K562 (cell line): ENCODE measurements around the gene SLBP. TPM values are rescaled to one million over a fixed set of nuclear protein-coding genes. Genes with fewer than 3 reads are reported as not detected.

Experiments
- ARHGAP35 ChIP-seq: fragments of 450-650 bp; IDR thresholded peaks from 2 replicates; pipeline ENCODE4 v1.6.1; 2018; ENCODE audit not compliant: partially characterized antibody
- ARID4B ChIP-seq: sonication (generic); formaldehyde crosslinking; IDR thresholded peaks from 2 replicates; pipeline ENCODE4 v1.8.0; 2022; ENCODE audit warnings: mild to moderate bottlenecking, missing genetic modification reagents
- CBFA2T3 ChIP-seq: fragments of 450-650 bp; IDR thresholded peaks from 2 replicates; pipeline ENCODE4 v1.6.1; 2017
- E2F3 ChIP-seq: fragments of 250-450 bp; sonication (Bioruptor Pico); IDR thresholded peaks from 2 replicates; pipeline ENCODE4 v1.4.0; 2020; ENCODE audit warnings: mild to moderate bottlenecking
- FOXP1 ChIP-seq: sonication (generic); formaldehyde crosslinking; IDR thresholded peaks from 2 replicates; pipeline ENCODE4 v1.8.0; 2022; ENCODE audit warnings: mild to moderate bottlenecking, missing genetic modification reagents
- NR2C2 ChIP-seq, 2 experiments: fragments of 200-800 bp in 1 of 2; sonication (Bioruptor generic) in 1 of 2; sonication (generic) in 1 of 2; formaldehyde crosslinking in 1 of 2; IDR thresholded peaks; 2 replicates each; pipeline versions ENCODE4 v1.6.1 to v1.8.0; 2016 to 2022; ENCODE audit warnings: mild to moderate bottlenecking in 1 of 2, missing compliant biosample characterization in 1 of 2, missing genetic modification characterization in 1 of 2, missing genetic modification reagents in 1 of 2
- POLR2G ChIP-seq: fragments of 200-400 bp; formaldehyde crosslinking; IDR thresholded peaks from 2 replicates; pipeline ENCODE4 v1.6.1; 2017; ENCODE audit warnings: low read depth, mild to moderate bottlenecking, antibody characterized with exemption, low read length, moderate library complexity
- SIX5 ChIP-seq, 2 experiments: IDR thresholded peaks; 2 replicates each; pipeline ENCODE4 v1.6.1; 2011; ENCODE audit warnings: low read length in 2 of 2, borderline replicate concordance in 1 of 2, low read depth in 1 of 2, mild to moderate bottlenecking in 1 of 2, moderate library complexity in 1 of 2; ENCODE audit not compliant: insufficient read depth in 1 of 2
- SUPT5H ChIP-seq: fragments of 450-650 bp; IDR thresholded peaks from 2 replicates; pipeline ENCODE4 v1.6.1; 2016
- TEAD4 ChIP-seq, 2 experiments: sonication (generic) in 1 of 2; formaldehyde crosslinking in 1 of 2; IDR thresholded peaks; 2 replicates each; pipeline versions ENCODE4 v1.6.1 to v1.8.0; 2012 to 2022; ENCODE audit warnings: borderline replicate concordance in 1 of 2, inconsistent platforms in 1 of 2, low read length in 1 of 2, mild to moderate bottlenecking in 1 of 2, missing genetic modification reagents in 1 of 2
- ZNF197 ChIP-seq: fragments of 200-800 bp; sonication (Bioruptor generic); IDR thresholded peaks from 2 replicates; pipeline ENCODE4 v1.6.1; 2016; ENCODE audit warnings: low read depth, missing genetic modification characterization, missing compliant biosample characterization
- ZNF239 ChIP-seq: fragments of 250-450 bp; sonication (Bioruptor Pico); IDR thresholded peaks from 2 replicates; pipeline ENCODE4 v1.4.0; 2020; ENCODE audit warnings: mild to moderate bottlenecking
- polyA plus RNA-seq, 8 experiments: library from polyadenylated mRNA; depleted of rRNA in 4 of 8; stranded (reverse) in 5 of 8; unstranded in 3 of 8; fragments of >200 nt; fragmentation: Nextera tagmentation in 2 of 8; fragmentation: Illumina TruSeq in 1 of 8; extraction: Ambion mirVana in 2 of 8; extraction: Trizol in 1 of 8; gene quantifications; 2 replicates each; pipeline versions ENCODE4 v1.2.1 to v1.2.3, GENCODE V29; 2011 to 2014; ENCODE audit warnings: inconsistent platforms in 1 of 8, missing spikeins in 1 of 8
- total RNA-seq, 7 experiments: library from RNA; depleted of rRNA in 6 of 7; stranded (reverse); fragments of >200 nt in 6 of 7; fragmentation: Illumina TruSeq in 2 of 7; extraction: Trizol in 2 of 7; gene quantifications; 2 replicates each; pipeline versions ENCODE4 v1.2.1 to v1.2.3, GENCODE V29; 2011 to 2021; ENCODE audit warnings: low replicate concordance in 1 of 7
- TF ChIP-seq, protein P1 (sequence below): fragments of 250-450 bp; sonication (Bioruptor Pico); IDR thresholded peaks from 2 replicates; pipeline ENCODE4 v1.5.0; 2022; ENCODE audit warnings: mild to moderate bottlenecking
- TF ChIP-seq, protein P2 (sequence below): fragments of 150-350 bp; IDR thresholded peaks from 2 replicates; pipeline ENCODE4 v1.6.1; 2014; ENCODE audit warnings: low read depth, mild to moderate bottlenecking, low read length, borderline replicate concordance
- TF ChIP-seq, protein P3 (sequence below): sonication (generic); formaldehyde crosslinking; IDR thresholded peaks from 2 replicates; pipeline ENCODE4 v1.9.0; 2022; ENCODE audit warnings: mild to moderate bottlenecking, missing genetic modification reagents

SLBP gene
- total and polyA plus RNA-seq, 9 of the 15 experiments (the other 6 are each of a cell fraction or from before 2014, with no cell fraction given), result 49.4 to 221 (median 162) TPM

GRCh38 chr4:1683736-1684505 is 28.2 kb downstream of the SLBP start, which contains the start of gene FAM53A (continued):
- TF ChIP-seq, protein P1, sequence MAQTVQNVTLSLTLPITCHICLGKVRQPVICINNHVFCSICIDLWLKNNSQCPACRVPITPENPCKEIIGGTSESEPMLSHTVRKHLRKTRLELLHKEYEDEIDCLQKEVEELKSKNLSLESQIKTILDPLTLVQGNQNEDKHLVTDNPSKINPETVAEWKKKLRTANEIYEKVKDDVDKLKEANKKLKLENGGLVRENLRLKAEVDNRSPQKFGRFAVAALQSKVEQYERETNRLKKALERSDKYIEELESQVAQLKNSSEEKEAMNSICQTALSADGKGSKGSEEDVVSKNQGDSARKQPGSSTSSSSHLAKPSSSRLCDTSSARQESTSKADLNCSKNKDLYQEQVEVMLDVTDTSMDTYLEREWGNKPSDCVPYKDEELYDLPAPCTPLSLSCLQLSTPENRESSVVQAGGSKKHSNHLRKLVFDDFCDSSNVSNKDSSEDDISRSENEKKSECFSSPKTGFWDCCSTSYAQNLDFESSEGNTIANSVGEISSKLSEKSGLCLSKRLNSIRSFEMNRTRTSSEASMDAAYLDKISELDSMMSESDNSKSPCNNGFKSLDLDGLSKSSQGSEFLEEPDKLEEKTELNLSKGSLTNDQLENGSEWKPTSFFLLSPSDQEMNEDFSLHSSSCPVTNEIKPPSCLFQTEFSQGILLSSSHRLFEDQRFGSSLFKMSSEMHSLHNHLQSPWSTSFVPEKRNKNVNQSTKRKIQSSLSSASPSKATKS (CRISPR knock-in tag), result no peak
- TF ChIP-seq SUPT5H (no peak), NR2C2 (CRISPR knock-in tag; IDR thresholded peaks at IDR 0.05) (peak; percentile 14; the same call in 1 of the 2 replicates), NR2C2 (tag; IDR thresholded peaks at IDR 0.05) (no peak), ZNF239 (CRISPR knock-in tag) (no peak), TEAD4 (IDR thresholded peaks at IDR 0.05; ENCODE audit: low read length) (no peak), TEAD4 (CRISPR knock-in tag; IDR thresholded peaks at IDR 0.05; ENCODE audit: borderline replicate concordance) (peak; percentile 96), FOXP1 (CRISPR knock-in tag) (peak; percentile 95), SIX5 (IDR thresholded peaks at IDR 0.05; ENCODE audit: borderline replicate concordance in 1 of 2, insufficient read depth in 1 of 2, low read depth in 1 of 2, low read length in 2 of 2) (no peak), ARID4B (CRISPR knock-in tag) (peak; percentile 74), CBFA2T3 (no peak), ZNF197 (CRISPR knock-in tag) (no peak), ARHGAP35 (no peak), E2F3 (peak; percentile 75), POLR2G (peak; percentile 88)
- TF ChIP-seq, protein P2, sequence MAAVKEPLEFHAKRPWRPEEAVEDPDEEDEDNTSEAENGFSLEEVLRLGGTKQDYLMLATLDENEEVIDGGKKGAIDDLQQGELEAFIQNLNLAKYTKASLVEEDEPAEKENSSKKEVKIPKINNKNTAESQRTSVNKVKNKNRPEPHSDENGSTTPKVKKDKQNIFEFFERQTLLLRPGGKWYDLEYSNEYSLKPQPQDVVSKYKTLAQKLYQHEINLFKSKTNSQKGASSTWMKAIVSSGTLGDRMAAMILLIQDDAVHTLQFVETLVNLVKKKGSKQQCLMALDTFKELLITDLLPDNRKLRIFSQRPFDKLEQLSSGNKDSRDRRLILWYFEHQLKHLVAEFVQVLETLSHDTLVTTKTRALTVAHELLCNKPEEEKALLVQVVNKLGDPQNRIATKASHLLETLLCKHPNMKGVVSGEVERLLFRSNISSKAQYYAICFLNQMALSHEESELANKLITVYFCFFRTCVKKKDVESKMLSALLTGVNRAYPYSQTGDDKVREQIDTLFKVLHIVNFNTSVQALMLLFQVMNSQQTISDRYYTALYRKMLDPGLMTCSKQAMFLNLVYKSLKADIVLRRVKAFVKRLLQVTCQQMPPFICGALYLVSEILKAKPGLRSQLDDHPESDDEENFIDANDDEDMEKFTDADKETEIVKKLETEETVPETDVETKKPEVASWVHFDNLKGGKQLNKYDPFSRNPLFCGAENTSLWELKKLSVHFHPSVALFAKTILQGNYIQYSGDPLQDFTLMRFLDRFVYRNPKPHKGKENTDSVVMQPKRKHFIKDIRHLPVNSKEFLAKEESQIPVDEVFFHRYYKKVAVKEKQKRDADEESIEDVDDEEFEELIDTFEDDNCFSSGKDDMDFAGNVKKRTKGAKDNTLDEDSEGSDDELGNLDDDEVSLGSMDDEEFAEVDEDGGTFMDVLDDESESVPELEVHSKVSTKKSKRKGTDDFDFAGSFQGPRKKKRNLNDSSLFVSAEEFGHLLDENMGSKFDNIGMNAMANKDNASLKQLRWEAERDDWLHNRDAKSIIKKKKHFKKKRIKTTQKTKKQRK, result no peak
- TF ChIP-seq, protein P3, sequence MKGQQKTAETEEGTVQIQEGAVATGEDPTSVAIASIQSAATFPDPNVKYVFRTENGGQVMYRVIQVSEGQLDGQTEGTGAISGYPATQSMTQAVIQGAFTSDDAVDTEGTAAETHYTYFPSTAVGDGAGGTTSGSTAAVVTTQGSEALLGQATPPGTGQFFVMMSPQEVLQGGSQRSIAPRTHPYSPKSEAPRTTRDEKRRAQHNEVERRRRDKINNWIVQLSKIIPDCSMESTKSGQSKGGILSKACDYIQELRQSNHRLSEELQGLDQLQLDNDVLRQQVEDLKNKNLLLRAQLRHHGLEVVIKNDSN (CRISPR knock-in tag), result 0 out of 2 replicates have a peak, but pooled peaks have one; percentile 33
